WTC11 (cell line): ENCODE data around the gene CRIP2. TPM values are rescaled to one million over a fixed set of nuclear protein-coding genes. Genes with fewer than 3 reads are reported as not detected.
A peak's percentile ranks its signal among the peaks of the same experiment; 100 is the strongest.

Experiments used
- ATAC-seq: fragments of 200-7000 bp; cut with Tn5 transposase; 2 replicates; pipeline ENCODE4 v1.10.0; 2021; ENCODE audit warnings: mild to moderate bottlenecking, moderate library complexity
- CTCF ChIA-PET: fragments of 300-600 bp; sonication (Branson Sonifier 250); formaldehyde crosslinking; loops from one replicate; lab custom pipeline; 2021; ENCODE audit warnings: antibody characterized with exemption; lab: Charles Lee
- POLR2A ChIA-PET: fragments of 350-600 bp; sonication (Branson Sonifier 250); formaldehyde crosslinking; loops from one replicate; lab custom pipeline; 2021; ENCODE audit warnings: antibody characterized with exemption; lab: Charles Lee
- DNase-seq: peaks from one replicate; pipeline ENCODE4 v3.0.0; 2021; ENCODE audit warnings: low spot score
- H3K27ac Mint-ChIP-seq: 2 replicates; pipeline ENCODE4 v1.8.0; 2021; ENCODE audit warnings: mixed read lengths
- H3K27me3 Mint-ChIP-seq: 2 replicates; pipeline ENCODE4 v1.8.0; 2021; ENCODE audit warnings: low read depth, mild to moderate bottlenecking, moderate library complexity, mixed read lengths
- H3K36me3 Mint-ChIP-seq: 2 replicates; pipeline ENCODE4 v1.8.0; 2021; ENCODE audit warnings: mixed read lengths
- H3K4me1 Mint-ChIP-seq: 2 replicates; pipeline ENCODE4 v1.8.0; 2022; ENCODE audit warnings: mixed read lengths
- H3K4me3 Mint-ChIP-seq: 2 replicates; pipeline ENCODE4 v1.8.0; 2021; ENCODE audit warnings: mild to moderate bottlenecking, moderate library complexity, mixed read lengths
- H3K9me3 Mint-ChIP-seq: 2 replicates; pipeline ENCODE4 v1.8.0; 2021; ENCODE audit warnings: mixed read lengths
- CBFB ChIP-seq: sonication (generic); formaldehyde crosslinking; IDR thresholded peaks from 2 replicates; pipeline ENCODE4 v1.8.1; 2022; ENCODE audit warnings: mild to moderate bottlenecking, low read depth, missing genetic modification reagents
- FOXJ3 ChIP-seq: sonication (generic); formaldehyde crosslinking; IDR thresholded peaks from 2 replicates; pipeline ENCODE4 v1.9.0; 2021; ENCODE audit warnings: missing genetic modification reagents, mild to moderate bottlenecking, borderline replicate concordance
- GABPB1 ChIP-seq: sonication (generic); formaldehyde crosslinking; IDR thresholded peaks from 2 replicates; pipeline ENCODE4 v1.8.1; 2023; ENCODE audit warnings: mild to moderate bottlenecking, missing genetic modification reagents
- ZBTB21 ChIP-seq: sonication (generic); formaldehyde crosslinking; IDR thresholded peaks from 2 replicates; pipeline ENCODE4 v1.8.1; 2023; ENCODE audit warnings: mild to moderate bottlenecking, missing genetic modification reagents, borderline replicate concordance
- ZNF232 ChIP-seq: sonication (generic); formaldehyde crosslinking; IDR thresholded peaks from 2 replicates; pipeline ENCODE4 v1.8.0; 2022; ENCODE audit warnings: mild to moderate bottlenecking, missing genetic modification reagents
- total RNA-seq: library from RNA; stranded (reverse); gene quantifications from 3 replicates; pipeline ENCODE4 v1.2.3, GENCODE V29; 2021
- TF ChIP-seq, protein P1 (sequence below): sonication (generic); formaldehyde crosslinking; IDR thresholded peaks from 2 replicates; pipeline ENCODE4 v1.8.1; 2023; ENCODE audit warnings: mild to moderate bottlenecking, moderate library complexity, missing genetic modification reagents
- TF ChIP-seq, protein P2 (sequence below): fragments of 250-450 bp; sonication (Bioruptor Pico); IDR thresholded peaks from 2 replicates; pipeline ENCODE4 v1.9.0; 2021; ENCODE audit warnings: moderate library complexity, mild to moderate bottlenecking, inconsistent platforms, borderline replicate concordance
- TF ChIP-seq, protein P3 (sequence below): fragments of 200-600 bp; IDR thresholded peaks from 2 replicates; pipeline ENCODE4 v1.8.0; 2022; ENCODE audit warnings: antibody characterized with exemption
- TF ChIP-seq, protein P4 (sequence below): sonication (generic); formaldehyde crosslinking; IDR thresholded peaks from 2 replicates; pipeline ENCODE4 v1.8.0; 2022; ENCODE audit warnings: mild to moderate bottlenecking, missing genetic modification reagents
- TF ChIP-seq, protein P5 (sequence below): sonication (generic); formaldehyde crosslinking; IDR thresholded peaks from 2 replicates; pipeline ENCODE4 v1.8.1; 2022; ENCODE audit warnings: low read depth, mild to moderate bottlenecking, moderate library complexity, missing genetic modification reagents, borderline replicate concordance
- TF ChIP-seq, protein P6 (sequence below): sonication (generic); formaldehyde crosslinking; IDR thresholded peaks from 2 replicates; pipeline ENCODE4 v1.8.0; 2022; ENCODE audit warnings: mild to moderate bottlenecking, missing genetic modification reagents
- TF ChIP-seq, protein P7 (sequence below): sonication (generic); formaldehyde crosslinking; IDR thresholded peaks from 2 replicates; pipeline ENCODE4 v1.8.1; 2023; ENCODE audit warnings: mild to moderate bottlenecking, missing genetic modification reagents, moderate library complexity

The CRIP2 gene
- total RNA-seq, 1 experiment from 2014 or later, result 5.4 TPM

DNA sequence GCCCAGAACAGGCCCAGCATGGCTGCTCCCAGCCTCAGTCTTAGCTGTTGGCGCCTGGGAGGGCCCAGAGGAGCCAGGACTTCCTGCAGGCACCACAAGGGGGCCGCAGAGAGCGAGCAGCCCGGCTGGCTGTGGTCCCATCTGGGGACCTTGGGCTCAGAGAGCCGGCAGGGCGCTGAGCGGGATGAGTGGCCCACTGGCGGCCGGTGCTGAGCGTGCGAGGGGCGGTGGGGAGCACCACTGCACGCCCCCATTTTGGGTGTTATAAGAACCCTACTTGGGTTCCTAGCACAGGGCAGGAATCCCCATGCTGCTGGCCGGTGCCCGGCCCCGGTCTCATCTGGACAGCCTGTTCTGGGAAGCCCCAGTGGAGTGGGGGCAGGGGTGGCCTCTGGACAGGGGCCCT lies 25.9 kb upstream of the CRIP2 start:
- Mint-ChIP-seq H3K9me3 (no peaks in the 10 kb centered on the region), H3K4me3 (no peak overlapping the region), H3K27me3 (no peaks in the 10 kb centered on the region), H3K36me3 (peaks cover 21% of the 10 kb centered on the region), H3K27ac (no peak overlapping the region), H3K4me1 (no peaks in the 10 kb centered on the region)
- POLR2A ChIA-PET, result no interaction called here
- CTCF ChIA-PET, result interaction anchor here (0.6 to 2.0 kb wide), 22 partner anchors 9 to 419 kb away, joined by 3 to 16 read pairs (median 4); partner anchors contain the start of gene CRIP1
- ATAC-seq (peak; percentile 91), DNase-seq (peak; percentile 83)
- TF ChIP-seq, protein P1, sequence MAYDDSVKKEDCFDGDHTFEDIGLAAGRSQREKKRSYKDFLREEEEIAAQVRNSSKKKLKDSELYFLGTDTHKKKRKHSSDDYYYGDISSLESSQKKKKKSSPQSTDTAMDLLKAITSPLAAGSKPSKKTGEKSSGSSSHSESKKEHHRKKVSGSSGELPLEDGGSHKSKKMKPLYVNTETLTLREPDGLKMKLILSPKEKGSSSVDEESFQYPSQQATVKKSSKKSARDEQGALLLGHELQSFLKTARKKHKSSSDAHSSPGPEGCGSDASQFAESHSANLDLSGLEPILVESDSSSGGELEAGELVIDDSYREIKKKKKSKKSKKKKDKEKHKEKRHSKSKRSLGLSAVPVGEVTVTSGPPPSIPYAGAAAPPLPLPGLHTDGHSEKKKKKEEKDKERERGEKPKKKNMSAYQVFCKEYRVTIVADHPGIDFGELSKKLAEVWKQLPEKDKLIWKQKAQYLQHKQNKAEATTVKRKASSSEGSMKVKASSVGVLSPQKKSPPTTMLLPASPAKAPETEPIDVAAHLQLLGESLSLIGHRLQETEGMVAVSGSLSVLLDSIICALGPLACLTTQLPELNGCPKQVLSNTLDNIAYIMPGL, result peak; percentile 63; the same call in 1 of the 2 replicates
- TF ChIP-seq, protein P2, sequence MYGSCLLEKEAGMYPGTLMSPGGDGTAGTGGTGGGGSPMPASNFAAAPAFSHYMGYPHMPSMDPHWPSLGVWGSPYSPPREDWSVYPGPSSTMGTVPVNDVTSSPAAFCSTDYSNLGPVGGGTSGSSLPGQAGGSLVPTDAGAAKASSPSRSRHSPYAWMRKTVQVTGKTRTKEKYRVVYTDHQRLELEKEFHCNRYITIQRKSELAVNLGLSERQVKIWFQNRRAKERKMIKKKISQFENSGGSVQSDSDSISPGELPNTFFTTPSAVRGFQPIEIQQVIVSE (CRISPR knock-in tag), result no peak
- TF ChIP-seq, protein P3, sequence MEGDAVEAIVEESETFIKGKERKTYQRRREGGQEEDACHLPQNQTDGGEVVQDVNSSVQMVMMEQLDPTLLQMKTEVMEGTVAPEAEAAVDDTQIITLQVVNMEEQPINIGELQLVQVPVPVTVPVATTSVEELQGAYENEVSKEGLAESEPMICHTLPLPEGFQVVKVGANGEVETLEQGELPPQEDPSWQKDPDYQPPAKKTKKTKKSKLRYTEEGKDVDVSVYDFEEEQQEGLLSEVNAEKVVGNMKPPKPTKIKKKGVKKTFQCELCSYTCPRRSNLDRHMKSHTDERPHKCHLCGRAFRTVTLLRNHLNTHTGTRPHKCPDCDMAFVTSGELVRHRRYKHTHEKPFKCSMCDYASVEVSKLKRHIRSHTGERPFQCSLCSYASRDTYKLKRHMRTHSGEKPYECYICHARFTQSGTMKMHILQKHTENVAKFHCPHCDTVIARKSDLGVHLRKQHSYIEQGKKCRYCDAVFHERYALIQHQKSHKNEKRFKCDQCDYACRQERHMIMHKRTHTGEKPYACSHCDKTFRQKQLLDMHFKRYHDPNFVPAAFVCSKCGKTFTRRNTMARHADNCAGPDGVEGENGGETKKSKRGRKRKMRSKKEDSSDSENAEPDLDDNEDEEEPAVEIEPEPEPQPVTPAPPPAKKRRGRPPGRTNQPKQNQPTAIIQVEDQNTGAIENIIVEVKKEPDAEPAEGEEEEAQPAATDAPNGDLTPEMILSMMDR, result peak; percentile 77

DNA sequence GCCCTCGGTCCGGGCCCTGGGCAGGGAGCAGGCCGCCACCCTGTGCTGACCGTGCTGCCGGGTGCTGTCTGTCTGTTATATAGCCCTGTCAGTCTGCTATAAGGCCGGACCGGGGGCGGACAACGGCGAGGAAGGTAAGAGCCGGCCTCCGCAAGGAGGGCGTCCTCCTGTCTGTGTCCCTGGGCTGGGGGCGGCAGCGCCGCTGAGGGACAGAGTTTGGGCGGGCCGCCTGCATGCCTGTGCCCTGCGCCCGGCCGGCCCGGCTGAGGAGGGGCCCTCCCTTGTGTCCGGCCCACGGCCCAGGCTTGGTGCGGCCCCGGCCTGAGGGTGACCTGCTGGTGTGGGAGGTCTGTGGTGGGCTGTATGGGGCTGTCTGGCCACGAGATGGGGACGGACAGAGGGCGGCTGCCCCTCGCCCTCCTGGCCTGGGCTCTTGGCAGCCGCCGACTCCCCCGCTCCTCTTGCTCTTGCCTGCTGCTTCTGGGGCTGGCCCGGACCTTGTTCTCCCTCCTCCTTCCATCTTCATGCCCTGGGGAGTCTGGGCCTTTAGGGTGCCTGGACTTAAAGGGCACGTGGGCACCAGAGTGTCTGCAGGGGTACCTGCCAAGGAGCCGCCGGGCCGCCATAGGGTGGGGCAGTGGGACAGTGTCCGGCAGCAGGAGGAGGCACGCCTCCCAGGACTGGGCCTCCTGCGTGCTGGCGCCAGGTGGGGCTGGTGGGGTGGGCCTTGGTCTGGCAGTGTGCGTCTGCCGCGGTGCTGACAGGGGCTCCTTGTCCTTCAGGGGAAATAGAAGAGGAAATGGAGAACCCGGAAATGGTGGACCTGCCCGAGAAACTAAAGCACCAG lies 25.1 kb upstream of the CRIP2 start:
- TF ChIP-seq ZNF232, result no peak
- TF ChIP-seq, protein P4, sequence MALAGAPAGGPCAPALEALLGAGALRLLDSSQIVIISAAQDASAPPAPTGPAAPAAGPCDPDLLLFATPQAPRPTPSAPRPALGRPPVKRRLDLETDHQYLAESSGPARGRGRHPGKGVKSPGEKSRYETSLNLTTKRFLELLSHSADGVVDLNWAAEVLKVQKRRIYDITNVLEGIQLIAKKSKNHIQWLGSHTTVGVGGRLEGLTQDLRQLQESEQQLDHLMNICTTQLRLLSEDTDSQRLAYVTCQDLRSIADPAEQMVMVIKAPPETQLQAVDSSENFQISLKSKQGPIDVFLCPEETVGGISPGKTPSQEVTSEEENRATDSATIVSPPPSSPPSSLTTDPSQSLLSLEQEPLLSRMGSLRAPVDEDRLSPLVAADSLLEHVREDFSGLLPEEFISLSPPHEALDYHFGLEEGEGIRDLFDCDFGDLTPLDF (CRISPR knock-in tag), result no peak
- no peak for TF ChIP-seq FOXJ3 (CRISPR knock-in tag)
- TF ChIP-seq, protein P5, sequence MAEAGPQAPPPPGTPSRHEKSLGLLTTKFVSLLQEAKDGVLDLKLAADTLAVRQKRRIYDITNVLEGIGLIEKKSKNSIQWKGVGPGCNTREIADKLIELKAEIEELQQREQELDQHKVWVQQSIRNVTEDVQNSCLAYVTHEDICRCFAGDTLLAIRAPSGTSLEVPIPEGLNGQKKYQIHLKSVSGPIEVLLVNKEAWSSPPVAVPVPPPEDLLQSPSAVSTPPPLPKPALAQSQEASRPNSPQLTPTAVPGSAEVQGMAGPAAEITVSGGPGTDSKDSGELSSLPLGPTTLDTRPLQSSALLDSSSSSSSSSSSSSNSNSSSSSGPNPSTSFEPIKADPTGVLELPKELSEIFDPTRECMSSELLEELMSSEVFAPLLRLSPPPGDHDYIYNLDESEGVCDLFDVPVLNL (CRISPR knock-in tag), result no peak
- TF ChIP-seq, protein P6, sequence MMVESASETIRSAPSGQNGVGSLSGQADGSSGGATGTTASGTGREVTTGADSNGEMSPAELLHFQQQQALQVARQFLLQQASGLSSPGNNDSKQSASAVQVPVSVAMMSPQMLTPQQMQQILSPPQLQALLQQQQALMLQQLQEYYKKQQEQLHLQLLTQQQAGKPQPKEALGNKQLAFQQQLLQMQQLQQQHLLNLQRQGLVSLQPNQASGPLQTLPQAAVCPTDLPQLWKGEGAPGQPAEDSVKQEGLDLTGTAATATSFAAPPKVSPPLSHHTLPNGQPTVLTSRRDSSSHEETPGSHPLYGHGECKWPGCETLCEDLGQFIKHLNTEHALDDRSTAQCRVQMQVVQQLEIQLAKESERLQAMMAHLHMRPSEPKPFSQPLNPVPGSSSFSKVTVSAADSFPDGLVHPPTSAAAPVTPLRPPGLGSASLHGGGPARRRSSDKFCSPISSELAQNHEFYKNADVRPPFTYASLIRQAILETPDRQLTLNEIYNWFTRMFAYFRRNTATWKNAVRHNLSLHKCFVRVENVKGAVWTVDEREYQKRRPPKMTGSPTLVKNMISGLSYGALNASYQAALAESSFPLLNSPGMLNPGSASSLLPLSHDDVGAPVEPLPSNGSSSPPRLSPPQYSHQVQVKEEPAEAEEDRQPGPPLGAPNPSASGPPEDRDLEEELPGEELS (CRISPR knock-in tag), result no peak
- H3K4me1 Mint-ChIP-seq, result no peaks in the 10 kb centered on the region
- no peak for ATAC-seq

DNA sequence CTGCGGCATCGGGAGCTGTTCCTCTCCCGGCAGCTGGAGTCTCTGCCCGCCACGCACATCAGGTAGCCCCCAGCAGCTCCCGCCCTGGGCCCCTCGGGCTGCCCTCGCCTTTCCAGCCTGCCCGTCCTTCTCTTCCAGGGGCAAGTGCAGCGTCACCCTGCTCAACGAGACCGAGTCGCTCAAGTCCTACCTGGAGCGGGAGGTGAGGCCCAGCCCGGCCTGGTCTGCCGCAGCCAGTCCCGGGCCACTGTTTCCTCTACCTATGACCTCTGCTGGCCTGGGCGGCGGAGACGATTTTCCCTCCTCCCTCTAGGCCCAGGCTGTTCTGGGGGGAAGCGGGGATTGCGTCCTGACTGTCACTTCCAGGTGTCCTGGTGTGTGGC lies 24.5 kb upstream of the CRIP2 start:
- ATAC-seq (no peak), DNase-seq (no peak)
- Mint-ChIP-seq H3K36me3 (peaks cover 28% of the 10 kb centered on the region), H3K4me3 (no peak overlapping the region), H3K4me1 (no peaks in the 10 kb centered on the region), H3K9me3 (no peaks in the 10 kb centered on the region), H3K27me3 (no peaks in the 10 kb centered on the region), H3K27ac (no peak overlapping the region)
- no peak for TF ChIP-seq CBFB
- TF ChIP-seq, protein P7, sequence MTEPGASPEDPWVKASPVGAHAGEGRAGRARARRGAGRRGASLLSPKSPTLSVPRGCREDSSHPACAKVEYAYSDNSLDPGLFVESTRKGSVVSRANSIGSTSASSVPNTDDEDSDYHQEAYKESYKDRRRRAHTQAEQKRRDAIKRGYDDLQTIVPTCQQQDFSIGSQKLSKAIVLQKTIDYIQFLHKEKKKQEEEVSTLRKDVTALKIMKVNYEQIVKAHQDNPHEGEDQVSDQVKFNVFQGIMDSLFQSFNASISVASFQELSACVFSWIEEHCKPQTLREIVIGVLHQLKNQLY (CRISPR knock-in tag), result no peak
- TF ChIP-seq, protein P2 (CRISPR knock-in tag), result no peak
- TF ChIP-seq GABPB1 (CRISPR knock-in tag), result no peak
- TF ChIP-seq ZBTB21 (CRISPR knock-in tag), result no peak
- CTCF ChIA-PET, result interaction anchor here (0.8 kb wide), 1 partner anchor 79 kb away, joined by 3 read pairs; no protein-coding TSS in a partner anchor
- POLR2A ChIA-PET, result no interaction called here

More for the DNA sequence above, 25.1 kb upstream of the CRIP2 start:
- ChIA-PET POLR2A (no interaction called here), CTCF (no interaction called here)
- Mint-ChIP-seq H3K9me3 (no peaks in the 10 kb centered on the region), H3K4me3 (no peak overlapping the region), H3K27me3 (no peaks in the 10 kb centered on the region), H3K36me3 (peaks cover 27% of the 10 kb centered on the region), H3K27ac (no peak overlapping the region; the same call in 1 of the 2 replicates)
- DNase-seq, result no peak
